ENCODE measurements around the gene STRBP.

DNA sequence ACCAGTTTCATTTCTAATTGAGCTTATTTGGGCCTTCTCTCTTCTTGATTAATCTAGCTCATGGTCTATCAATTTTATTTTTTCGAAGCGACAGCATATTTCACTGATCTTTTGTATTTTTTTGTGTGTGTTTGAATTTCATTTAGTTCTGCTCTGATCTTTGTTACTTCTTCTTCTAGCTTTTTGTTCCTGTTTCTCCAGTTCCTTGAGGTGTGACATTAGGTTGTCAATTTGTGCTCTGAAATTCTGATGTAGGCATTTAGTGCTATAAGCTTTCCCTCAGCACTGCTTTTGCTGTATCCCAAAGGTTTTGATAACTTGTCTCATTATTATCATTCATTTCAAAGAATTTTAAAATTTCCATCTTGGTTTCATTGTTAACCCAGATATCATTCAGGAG is 67.3 kb downstream of the STRBP start:
- TF ChIP-seq BHLHE40 (IDR thresholded peaks at IDR 0.05; ENCODE audit: borderline replicate concordance), result no peak
- TF ChIP-seq HDGF (IDR thresholded peaks at IDR 0.05; ENCODE audit: borderline replicate concordance), result no peak
- TF ChIP-seq SP1 (IDR thresholded peaks at IDR 0.05), result no peak
- TF ChIP-seq SUZ12 (IDR thresholded peaks at IDR 0.05), result no peak
- TF ChIP-seq NFRKB (IDR thresholded peaks at IDR 0.05), result no peak
- no peak for TF ChIP-seq ARNT (IDR thresholded peaks at IDR 0.05)
- no peak for TF ChIP-seq ELF4 (IDR thresholded peaks at IDR 0.05)
- TF ChIP-seq FOXM1 (IDR thresholded peaks at IDR 0.05; ENCODE audit: borderline replicate concordance), result no peak

Data from HEK293T (cell line).